ENCODE measurements around the gene TMEM61. TPM values are rescaled to one million over a fixed set of nuclear protein-coding genes. Genes with fewer than 3 reads are reported as not detected.

Gene TMEM61
- total RNA-seq, 4 donors from 2014 or later: 3.1 to 4.6 (median 4.4) TPM

DNA sequence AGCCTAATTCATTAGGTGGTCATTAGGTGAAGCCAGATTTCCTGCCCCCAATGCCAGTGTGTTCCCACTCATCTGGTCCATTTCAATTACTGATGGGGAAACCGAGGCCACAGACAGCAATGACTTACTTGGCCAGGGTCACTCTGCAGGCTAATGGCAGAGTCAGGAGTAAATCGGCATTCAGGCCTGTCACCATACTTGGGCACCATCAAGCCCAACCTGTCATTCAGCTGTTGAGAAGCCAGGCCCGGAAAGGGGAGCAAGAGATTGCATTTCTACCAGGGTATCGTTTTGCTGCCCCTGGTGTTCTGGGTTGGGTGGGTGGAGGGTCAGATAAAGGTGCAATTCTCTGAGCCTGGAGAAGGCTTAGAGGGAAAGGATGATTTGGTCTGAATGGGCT is 8.0 kb upstream of the TMEM61 start:
- intact Hi-C loops (cut with DNase I; ENCODE audit: low total_unique reads): no loop called here
- H3K4me3 ChIP-seq (ENCODE audit: low read depth, poor library complexity, severe bottlenecking): no peak overlapping the region
- WGBS, 2 donors: 88 to 94% methylated on average over 4 of the region's 4 CpGs
- TF ChIP-seq POLR2A (IDR thresholded peaks at IDR 0.05): no peak
- TF ChIP-seq, protein P1, sequence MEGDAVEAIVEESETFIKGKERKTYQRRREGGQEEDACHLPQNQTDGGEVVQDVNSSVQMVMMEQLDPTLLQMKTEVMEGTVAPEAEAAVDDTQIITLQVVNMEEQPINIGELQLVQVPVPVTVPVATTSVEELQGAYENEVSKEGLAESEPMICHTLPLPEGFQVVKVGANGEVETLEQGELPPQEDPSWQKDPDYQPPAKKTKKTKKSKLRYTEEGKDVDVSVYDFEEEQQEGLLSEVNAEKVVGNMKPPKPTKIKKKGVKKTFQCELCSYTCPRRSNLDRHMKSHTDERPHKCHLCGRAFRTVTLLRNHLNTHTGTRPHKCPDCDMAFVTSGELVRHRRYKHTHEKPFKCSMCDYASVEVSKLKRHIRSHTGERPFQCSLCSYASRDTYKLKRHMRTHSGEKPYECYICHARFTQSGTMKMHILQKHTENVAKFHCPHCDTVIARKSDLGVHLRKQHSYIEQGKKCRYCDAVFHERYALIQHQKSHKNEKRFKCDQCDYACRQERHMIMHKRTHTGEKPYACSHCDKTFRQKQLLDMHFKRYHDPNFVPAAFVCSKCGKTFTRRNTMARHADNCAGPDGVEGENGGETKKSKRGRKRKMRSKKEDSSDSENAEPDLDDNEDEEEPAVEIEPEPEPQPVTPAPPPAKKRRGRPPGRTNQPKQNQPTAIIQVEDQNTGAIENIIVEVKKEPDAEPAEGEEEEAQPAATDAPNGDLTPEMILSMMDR (IDR thresholded peaks at IDR 0.05): no peak
- peak in 1 of 2 donors; percentile 75 for DNase-seq (ENCODE audit: low spot score in 2 of 2)

DNA sequence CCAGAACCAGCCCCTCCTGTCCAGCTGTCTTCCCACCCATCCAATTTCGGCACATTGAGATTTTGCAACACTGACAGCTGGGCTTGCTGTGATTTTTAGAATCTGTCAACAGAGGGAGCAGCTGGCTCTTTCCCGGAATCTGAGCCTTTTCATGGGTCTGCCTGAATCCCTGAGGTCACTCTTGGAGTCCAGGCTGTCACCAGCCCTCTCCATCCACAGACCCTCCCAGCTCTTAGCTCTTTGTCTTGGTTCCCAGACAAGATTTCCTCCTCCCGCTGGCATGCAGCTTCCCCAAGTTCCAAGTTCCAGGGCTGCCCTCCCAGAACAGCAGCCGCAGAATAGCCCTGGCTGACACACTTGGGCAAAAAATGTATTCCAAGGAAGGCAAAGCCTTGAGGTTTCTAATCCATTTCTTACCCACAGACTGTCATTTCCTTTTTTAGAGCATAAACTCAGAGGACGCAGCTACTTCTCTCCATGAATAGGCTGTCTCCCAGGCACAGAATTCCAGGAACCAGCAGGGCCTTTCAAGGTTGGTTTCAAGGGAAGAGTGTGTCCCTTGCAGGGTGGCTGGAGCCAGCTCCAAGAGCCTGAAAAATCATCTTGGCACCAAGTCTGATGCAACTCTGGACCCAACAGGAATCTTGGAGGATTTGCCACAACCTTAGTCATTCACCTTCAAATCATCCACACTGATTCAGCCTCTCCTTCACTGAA is 7.1 kb upstream of the TMEM61 start:
- intact Hi-C loops (cut with DNase I; ENCODE audit: low total_unique reads): no loop called here
- TF ChIP-seq, protein P1 (IDR thresholded peaks at IDR 0.05): no peak
- no peak for TF ChIP-seq POLR2A (IDR thresholded peaks at IDR 0.05)
- no peak overlapping the region for H3K4me3 ChIP-seq (ENCODE audit: low read depth, poor library complexity, severe bottlenecking)
- 34 to 36% methylated on average over 5 of the region's 5 CpGs for WGBS, 2 donors
- DNase-seq (ENCODE audit: low spot score in 2 of 2): peak; percentile 38 to 86

DNA sequence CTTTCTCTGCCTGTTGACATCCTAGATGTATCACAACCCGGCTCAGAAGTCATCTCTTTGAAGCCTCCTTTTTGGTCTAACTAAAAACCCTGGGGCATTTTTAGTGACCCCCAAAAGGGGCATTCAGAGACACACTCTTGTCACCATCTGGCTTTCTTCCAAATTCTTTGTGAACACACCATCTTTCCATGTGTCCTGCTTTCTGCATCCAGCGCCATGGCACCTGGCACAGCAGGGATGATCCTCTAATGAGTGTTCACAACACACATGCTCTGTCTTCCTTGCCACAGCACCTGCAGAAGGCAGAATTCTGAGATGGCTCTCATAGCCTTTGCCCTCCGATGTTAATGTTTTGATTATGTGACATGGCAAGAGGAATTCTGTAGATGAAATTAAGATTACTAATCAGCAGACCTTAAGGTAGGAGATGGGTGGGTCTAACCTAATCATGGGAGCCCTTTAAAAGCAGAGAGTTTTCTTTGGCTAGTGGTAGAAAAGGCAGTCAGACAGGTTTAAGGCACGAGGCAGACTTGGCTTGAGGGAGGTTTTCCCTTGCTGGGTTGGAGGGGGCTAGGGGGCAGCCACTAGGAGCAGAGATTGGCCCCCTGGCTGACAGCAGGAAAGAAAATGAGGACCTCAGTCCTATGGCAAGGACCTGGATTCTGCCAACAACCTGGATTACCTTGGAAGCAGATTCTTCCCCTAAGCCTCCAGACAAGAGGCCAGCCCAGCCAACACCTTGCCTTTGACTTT is 4.9 kb upstream of the TMEM61 start:
- WGBS, 2 donors: 51 to 58% methylated on average over 4 of the region's 4 CpGs
- H3K4me3 ChIP-seq (ENCODE audit: low read depth, poor library complexity, severe bottlenecking): no peak overlapping the region
- no peak for TF ChIP-seq POLR2A (IDR thresholded peaks at IDR 0.05)
- TF ChIP-seq, protein P1 (IDR thresholded peaks at IDR 0.05): no peak
- intact Hi-C loops (cut with DNase I; ENCODE audit: low total_unique reads): no loop called here
- peak in 1 of 2 donors; percentile 59 for DNase-seq (ENCODE audit: low spot score in 2 of 2)

DNA sequence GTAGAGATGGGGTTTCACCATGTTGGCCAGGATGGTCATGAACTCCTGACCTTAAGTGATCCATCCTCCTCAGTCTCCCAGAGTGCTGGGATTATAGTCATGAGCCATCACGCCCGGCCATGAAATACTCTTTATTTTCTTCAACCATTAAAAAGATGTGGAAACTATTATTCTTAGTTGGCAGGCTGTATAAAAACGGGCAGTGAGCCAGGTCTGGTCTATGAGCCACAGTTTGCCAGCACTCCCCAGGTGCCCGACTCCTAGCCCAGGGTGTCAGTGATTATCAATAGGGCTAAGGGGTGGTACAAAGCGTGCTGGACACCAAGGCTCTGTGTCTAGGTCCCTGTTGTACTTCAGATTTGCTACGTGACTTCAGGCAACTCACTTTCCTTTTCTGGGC is 3.7 kb upstream of the TMEM61 start:
- intact Hi-C loops (cut with DNase I; ENCODE audit: low total_unique reads): no loop called here
- peak in 1 of 2 donors; percentile 54 for DNase-seq (ENCODE audit: low spot score in 2 of 2)
- TF ChIP-seq, protein P1 (IDR thresholded peaks at IDR 0.05): no peak
- TF ChIP-seq POLR2A (IDR thresholded peaks at IDR 0.05): no peak
- H3K4me3 ChIP-seq (ENCODE audit: low read depth, poor library complexity, severe bottlenecking): no peak overlapping the region
- 65 to 67% methylated on average over 6 of the region's 6 CpGs for WGBS, 2 donors

DNA sequence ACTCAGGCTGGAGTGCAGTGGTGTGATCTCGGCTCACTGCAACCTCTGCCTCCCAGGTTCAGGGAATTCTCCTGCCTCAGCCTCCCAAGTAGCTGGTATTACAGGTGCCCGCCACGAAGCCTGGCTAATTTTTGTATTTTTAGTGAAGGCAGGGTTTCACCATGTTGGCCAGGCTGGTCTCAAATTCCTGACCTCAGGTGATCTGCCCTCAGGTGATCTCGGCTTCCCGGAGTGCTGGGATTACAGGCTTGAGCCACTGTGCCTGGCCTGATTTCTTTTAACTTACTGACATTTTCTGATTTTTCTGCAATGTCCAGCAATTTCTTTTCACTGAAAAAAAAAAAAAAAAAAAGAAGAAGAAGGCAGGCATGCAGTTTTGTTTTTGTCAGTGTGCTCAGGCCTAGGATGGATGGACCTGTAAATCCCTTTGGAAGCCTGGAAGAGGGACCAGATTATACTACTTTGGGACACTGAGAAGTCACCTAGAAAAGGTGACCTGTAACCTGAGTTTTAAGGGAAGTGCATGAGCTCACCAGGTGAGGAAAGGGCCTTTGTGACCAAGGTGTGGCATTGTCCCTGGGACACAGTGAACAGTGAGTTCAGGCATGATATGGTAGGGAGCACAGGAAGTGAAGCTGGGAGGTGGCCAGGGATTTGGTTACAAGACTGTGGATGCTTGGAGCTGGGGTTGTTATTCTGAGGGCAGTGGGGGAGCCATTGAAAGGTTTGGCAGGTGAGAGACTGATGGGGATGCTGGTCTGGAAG is 2.7 kb upstream of the TMEM61 start:
- TF ChIP-seq POLR2A (IDR thresholded peaks at IDR 0.05): no peak
- TF ChIP-seq, protein P1 (IDR thresholded peaks at IDR 0.05): no peak
- no peak overlapping the region for H3K4me3 ChIP-seq (ENCODE audit: low read depth, poor library complexity, severe bottlenecking)
- peak in 1 of 2 donors; percentile 43 for DNase-seq (ENCODE audit: low spot score in 2 of 2)
- whole genome bisulfite sequencing, 2 donors: 89 to 91% methylated on average over 5 of the region's 5 CpGs
- intact Hi-C loops (cut with DNase I; ENCODE audit: low total_unique reads): no loop called here

All from lower leg skin (tissue), 4 donors.